ENCODE results near the gene WAPL.
A peak's percentile ranks its signal among the peaks of the same experiment; 100 is the strongest.

WAPL gene

GRCh38 chr10:86461963-86462804 lies 59.4 kb downstream of the WAPL start:
- no peak for DNase-seq (ENCODE audit: low spot score)

- no peak for DNase-seq (ENCODE audit: low spot score)
Measured at GRCh38 chr10:86451604-86451960, 70.0 kb downstream of the WAPL start.

GRCh38 chr10:86450806-86451603 lies 70.6 kb downstream of the WAPL start:
- no peak for DNase-seq (ENCODE audit: low spot score)

GRCh38 chr10:86449926-86450558 lies 71.5 kb downstream of the WAPL start:
- no peak for DNase-seq (ENCODE audit: low spot score)

GRCh38 chr10:86447432-86447831 lies 74.2 kb downstream of the WAPL start:
- no peak for DNase-seq (ENCODE audit: low spot score)

- no peak for DNase-seq (ENCODE audit: low spot score)
Measured at GRCh38 chr10:86446987-86447386, 74.6 kb downstream of the WAPL start.

GRCh38 chr10:86446440-86446839 lies 75.2 kb downstream of the WAPL start:
- no peak for DNase-seq (ENCODE audit: low spot score)

- no peak for DNase-seq (ENCODE audit: low spot score)
Measured at GRCh38 chr10:86443936-86444335, 77.7 kb downstream of the WAPL start.

GRCh38 chr10:86443069-86443468 lies 78.5 kb downstream of the WAPL start:
- no peak for DNase-seq (ENCODE audit: low spot score)

GRCh38 chr10:86440874-86441843 lies 80.4 kb downstream of the WAPL start:
- DNase-seq (ENCODE audit: low spot score): peak; percentile 67

- peak; percentile 46 for DNase-seq (ENCODE audit: low spot score)
Measured at GRCh38 chr10:86439544-86439943, 82.0 kb downstream of the WAPL start.

- DNase-seq (ENCODE audit: low spot score): no peak
Measured at GRCh38 chr10:86438091-86438749, 83.4 kb downstream of the WAPL start.

- DNase-seq (ENCODE audit: low spot score): no peak
Measured at GRCh38 chr10:86437447-86437846, 84.1 kb downstream of the WAPL start.

GRCh38 chr10:86436963-86437362 lies 84.6 kb downstream of the WAPL start:
- no peak for DNase-seq (ENCODE audit: low spot score)

- DNase-seq (ENCODE audit: low spot score): no peak
Measured at GRCh38 chr10:86434656-86435055, 86.9 kb downstream of the WAPL start.

- DNase-seq (ENCODE audit: low spot score): no peak
Measured at GRCh38 chr10:86423739-86424138, 97.9 kb downstream of the WAPL start.

GRCh38 chr10:86419101-86419500 lies 102.5 kb downstream of the WAPL start:
- no peak for DNase-seq (ENCODE audit: low spot score)

- DNase-seq (ENCODE audit: low spot score): no peak
Measured at GRCh38 chr10:86415583-86415982, 106.0 kb downstream of the WAPL start.

GRCh38 chr10:86415116-86415515 lies 106.5 kb downstream of the WAPL start:
- DNase-seq (ENCODE audit: low spot score): no peak

- DNase-seq (ENCODE audit: low spot score): no peak
Measured at GRCh38 chr10:86413046-86413728, 108.4 kb downstream of the WAPL start.

Measured in AG20443 (cell line).